HFF-Myc (cell line): ENCODE results near the gene ALAD.
A peak's percentile ranks its signal among the peaks of the same experiment; 100 is the strongest.

Experiments used
- DNase-seq: peaks from one replicate; pipeline ENCODE4 v3.0.0-alpha.2; 2011; ENCODE audit warnings: low read depth; ENCODE audit errors: extremely low read depth
- H3K4me3 ChIP-seq: replicated peaks from 2 replicates; pipeline ENCODE4 v1.5.1; 2011; ENCODE audit warnings: low read depth, mild to moderate bottlenecking, control low read depth, low read length
- CTCF ChIP-seq: IDR thresholded peaks from 2 replicates; pipeline ENCODE4 v1.5.1; 2012; ENCODE audit warnings: mild to moderate bottlenecking, low read depth, low read length, control low read depth; ENCODE audit errors: missing control alignments

ALAD gene

GRCh38 chr9:113376634-113377567, 24.2 kb downstream of the ALAD start, which contains the start of gene HDHD3:
Gene HDHD3, minus strand, starts transcription at chr9:113376986. Its CDS starts 2,632 bp downstream, at chr9:113374354.
- TF ChIP-seq CTCF: no peak
- peak; percentile 12 for DNase-seq
- H3K4me3 ChIP-seq: peak within 1 kb of the TSS; percentile 70

GRCh38 chr9:113375057-113376023, 25.7 kb downstream of the ALAD start:
- DNase-seq: no peak
- peak overlapping the region; percentile 70 for H3K4me3 ChIP-seq
- no peak for TF ChIP-seq CTCF

GRCh38 chr9:113373676-113374392, 27.2 kb downstream of the ALAD start:
- H3K4me3 ChIP-seq: no peak overlapping the region
- no peak for TF ChIP-seq CTCF
- no peak for DNase-seq

- DNase-seq: no peak
- H3K4me3 ChIP-seq: no peak overlapping the region
- no peak for TF ChIP-seq CTCF
Measured at GRCh38 chr9:113373256-113373655, 27.8 kb downstream of the ALAD start.

- DNase-seq: no peak
- no peak overlapping the region for H3K4me3 ChIP-seq
- TF ChIP-seq CTCF: no peak
Measured at GRCh38 chr9:113372059-113372458, 29.0 kb downstream of the ALAD start.

- TF ChIP-seq CTCF: no peak
- no peak for DNase-seq
Measured at GRCh38 chr9:113370806-113371325, 30.2 kb downstream of the ALAD start.

More at GRCh38 chr9:113370806-113371325, 30.2 kb downstream of the ALAD start:
- H3K4me3 ChIP-seq: no peak overlapping the region
